Glomerular visceral epithelial cell (primary cell): ENCODE results near the gene ZFYVE28.

Experiments used
- DNase-seq: peaks from one replicate; pipeline ENCODE4 v3.0.0-alpha.2; 2016; ENCODE audit errors: extremely low spot score

ZFYVE28 gene

GRCh38 chr4:2428496-2429213 is 10.2 kb upstream of the ZFYVE28 start:
- no peak for DNase-seq

GRCh38 chr4:2427383-2428334 is 9.2 kb upstream of the ZFYVE28 start:
- DNase-seq: no peak

GRCh38 chr4:2426711-2427275 is 8.3 kb upstream of the ZFYVE28 start:
- DNase-seq: no peak

- DNase-seq: no peak
Measured at GRCh38 chr4:2426069-2426397, 7.6 kb upstream of the ZFYVE28 start.

GRCh38 chr4:2425386-2426068 is 7.1 kb upstream of the ZFYVE28 start:
- no peak for DNase-seq

- DNase-seq: no peak
Measured at GRCh38 chr4:2424581-2424980, 6.1 kb upstream of the ZFYVE28 start.

- no peak for DNase-seq
Measured at GRCh38 chr4:2423695-2424094, 5.2 kb upstream of the ZFYVE28 start.

GRCh38 chr4:2423066-2423465 is 4.6 kb upstream of the ZFYVE28 start:
- no peak for DNase-seq

- DNase-seq: no peak
Measured at GRCh38 chr4:2421928-2422327, 3.5 kb upstream of the ZFYVE28 start.

GRCh38 chr4:2419814-2420213 is 1.4 kb upstream of the ZFYVE28 start:
- no peak for DNase-seq

- peak; percentile 94 for DNase-seq
Measured at GRCh38 chr4:2418650-2419571, 466 bp upstream of the ZFYVE28 start, which contains the start of gene CFAP99. TSS of gene CFAP99 (plus strand) at chr4:2418955.

- DNase-seq: no peak
Measured at GRCh38 chr4:2417226-2417764, 1.1 kb downstream of the ZFYVE28 start.

GRCh38 chr4:2416564-2417225 is 1.8 kb downstream of the ZFYVE28 start:
- DNase-seq: no peak

- no peak for DNase-seq
Measured at GRCh38 chr4:2415881-2416563, 2.4 kb downstream of the ZFYVE28 start.

GRCh38 chr4:2415213-2415612 is 3.2 kb downstream of the ZFYVE28 start:
- no peak for DNase-seq

GRCh38 chr4:2413821-2414610 is 4.4 kb downstream of the ZFYVE28 start:
- no peak for DNase-seq

GRCh38 chr4:2412885-2413716 is 5.3 kb downstream of the ZFYVE28 start:
- DNase-seq: peak; percentile 98

GRCh38 chr4:2412534-2412884 is 5.9 kb downstream of the ZFYVE28 start:
- no peak for DNase-seq
